ENCODE results near the gene RNF115.

The RNF115 gene

DNA sequence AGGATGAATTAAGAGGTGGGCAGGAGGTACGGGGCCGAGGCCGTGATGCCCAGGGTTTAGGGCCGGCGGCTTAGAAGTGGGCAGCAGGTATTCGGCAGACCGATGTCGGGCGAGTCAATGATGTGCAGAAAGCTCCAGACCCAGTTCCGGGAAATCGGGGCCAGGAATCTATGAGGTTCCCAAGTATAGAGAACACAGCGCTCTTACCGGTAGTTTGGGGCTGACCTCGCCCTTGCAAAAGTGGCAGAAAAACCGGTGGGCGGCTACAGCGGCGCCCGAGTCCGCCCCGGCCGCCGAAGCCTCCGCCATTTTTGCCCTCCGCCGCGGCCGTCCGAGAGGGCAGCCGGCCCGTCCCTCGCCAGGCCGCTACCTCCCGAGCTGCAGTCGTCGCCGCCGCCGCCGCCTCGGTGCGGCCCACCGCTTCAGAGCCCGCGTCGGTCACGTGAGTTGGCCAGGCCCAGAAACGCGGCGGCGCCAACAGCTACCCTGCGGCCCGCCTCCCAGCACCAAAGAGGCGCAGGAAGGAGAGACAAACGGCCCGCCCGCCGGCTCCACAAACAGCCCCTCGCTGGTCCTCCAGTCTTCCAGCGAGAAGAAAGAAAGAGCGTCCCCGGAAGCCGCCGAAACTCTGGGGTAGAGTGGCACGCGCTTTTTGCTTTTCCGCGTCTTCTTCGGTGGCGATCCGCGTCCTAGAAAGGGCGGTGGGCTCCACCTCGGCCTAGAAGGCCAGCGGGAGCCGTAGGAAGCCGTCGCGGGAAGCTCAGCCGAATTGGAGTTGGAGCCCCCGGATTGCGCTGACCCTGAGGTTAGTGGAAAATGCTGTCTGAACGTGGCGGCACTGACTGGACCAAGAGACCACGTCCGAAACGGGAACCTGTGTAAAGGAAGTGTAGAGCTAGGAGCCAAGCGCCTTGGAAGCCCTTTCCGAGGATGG lies at the start of gene RNF115, which contains the start of gene POLR3C:
Gene RNF115, minus strand, starts transcription at position 531 of the 934 bp plus-strand sequence. Its CDS starts 222 bp downstream, at position 309.
Gene POLR3C, plus strand, starts transcription at position 636 of the 934 bp plus-strand sequence. CDS start 1,577 bp downstream, outside the sequence.
- no peaks in the 10 kb centered on the region for H3K27me3 Mint-ChIP-seq
- CTCF ChIA-PET = interaction anchor here (6.3 kb wide), 1 partner anchor 22 kb away, joined by 59 read pairs; the partner anchor contains the start of gene NUDT17
- peaks cover 40% of the 10 kb centered on the region for H3K4me1 Mint-ChIP-seq
- peak within 1 kb of the TSS; percentile 96 for H3K4me3 Mint-ChIP-seq
- H3K36me3 Mint-ChIP-seq = peaks cover 32% of the 10 kb centered on the region
- peak within 1 kb of the TSS; percentile 96 for H3K27ac Mint-ChIP-seq
- H3K9me3 Mint-ChIP-seq = no peaks in the 10 kb centered on the region
- peak; percentile 94 for DNase-seq

DNA sequence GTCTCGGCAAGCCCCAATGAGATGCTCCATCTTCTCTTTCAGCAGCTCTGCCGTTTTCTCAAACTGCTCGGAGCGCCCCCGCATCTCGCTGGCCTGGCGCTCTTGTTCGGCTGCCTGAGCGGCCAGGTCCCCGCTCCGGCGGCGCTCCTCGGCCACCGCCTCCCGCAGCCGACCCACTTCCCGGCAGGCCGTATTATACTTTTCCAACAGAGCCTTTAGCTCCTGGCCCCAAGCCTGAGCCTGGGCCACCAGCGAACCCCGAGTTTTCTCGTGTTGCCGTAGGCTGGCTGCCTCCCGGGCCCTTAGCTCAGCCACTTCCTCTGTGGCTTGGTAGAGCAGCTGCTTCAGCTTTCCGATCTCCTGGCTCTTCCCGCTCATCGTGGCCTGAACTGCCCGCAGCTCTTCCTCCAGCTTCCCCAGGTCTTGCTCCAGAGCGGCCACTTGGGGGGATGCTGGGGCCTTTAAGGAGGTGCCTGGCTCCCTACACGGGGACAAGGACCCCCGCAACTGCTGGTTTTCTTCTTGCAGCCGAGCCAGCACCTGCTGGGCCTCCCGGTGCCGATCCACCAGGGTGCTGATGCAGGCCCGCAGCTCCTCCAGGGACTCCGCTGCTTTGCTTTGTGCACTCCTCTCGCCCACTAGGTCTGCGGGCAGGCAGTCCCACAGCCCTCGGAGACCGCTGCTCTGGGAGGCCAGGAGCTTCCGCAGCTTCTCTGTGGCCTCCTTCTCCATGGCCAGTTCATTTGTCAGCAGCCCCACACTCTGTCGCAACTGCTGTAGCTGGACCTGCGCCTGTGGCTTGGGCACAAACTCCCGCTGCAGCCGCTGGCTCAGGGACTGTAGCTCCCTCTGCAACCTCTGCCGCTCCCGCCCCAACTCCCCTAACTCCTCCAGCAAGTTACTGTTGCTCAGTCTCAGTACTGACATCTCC lies 48.4 kb upstream of the RNF115 start:
- Mint-ChIP-seq H3K9me3 (no peaks in the 10 kb centered on the region), H3K27me3 (peaks cover 81% of the 10 kb centered on the region), H3K4me3 (peak overlapping the region; percentile 62), H3K36me3 (no peaks in the 10 kb centered on the region), H3K27ac (no peak overlapping the region), H3K4me1 (peaks cover 16% of the 10 kb centered on the region)
- CTCF ChIA-PET = interaction anchor here (0.8 to 4.1 kb wide), 9 partner anchors 8 to 55 kb away, joined by 3 to 31 read pairs (median 6); partner anchors contain the start of genes NUDT17, PIAS3 and RBM8A
- peak; percentile 59 for DNase-seq

DNA sequence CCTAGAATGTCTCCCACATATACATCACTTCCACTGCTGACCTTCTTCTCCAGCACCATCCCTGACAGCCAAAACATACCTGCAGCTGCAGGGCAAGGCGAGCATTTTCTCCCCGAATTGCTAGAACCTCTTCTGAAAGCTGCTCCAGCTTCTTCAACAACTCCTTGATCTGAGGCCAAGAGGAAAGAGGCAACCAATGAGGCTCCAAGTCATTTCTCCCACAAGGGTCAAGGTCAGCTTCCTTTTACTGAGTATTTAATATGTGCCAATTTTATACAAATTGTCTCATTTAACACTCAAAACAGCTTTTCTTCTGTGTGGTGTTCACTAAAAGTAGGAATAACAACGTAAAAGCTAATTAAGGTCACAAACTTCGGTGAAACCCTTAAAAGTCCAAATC lies 44.3 kb upstream of the RNF115 start:
- Mint-ChIP-seq H3K27ac (no peak overlapping the region), H3K36me3 (no peaks in the 10 kb centered on the region), H3K4me1 (peaks cover 21% of the 10 kb centered on the region), H3K27me3 (peaks cover 79% of the 10 kb centered on the region), H3K4me3 (no peak overlapping the region), H3K9me3 (no peaks in the 10 kb centered on the region)
- CTCF ChIA-PET = interaction anchor here (0.9 to 1.7 kb wide), 3 partner anchors 19 to 23 kb away, joined by 3 to 7 read pairs (median 4); partner anchors contain the start of gene NUDT17
- no peak for DNase-seq

DNA sequence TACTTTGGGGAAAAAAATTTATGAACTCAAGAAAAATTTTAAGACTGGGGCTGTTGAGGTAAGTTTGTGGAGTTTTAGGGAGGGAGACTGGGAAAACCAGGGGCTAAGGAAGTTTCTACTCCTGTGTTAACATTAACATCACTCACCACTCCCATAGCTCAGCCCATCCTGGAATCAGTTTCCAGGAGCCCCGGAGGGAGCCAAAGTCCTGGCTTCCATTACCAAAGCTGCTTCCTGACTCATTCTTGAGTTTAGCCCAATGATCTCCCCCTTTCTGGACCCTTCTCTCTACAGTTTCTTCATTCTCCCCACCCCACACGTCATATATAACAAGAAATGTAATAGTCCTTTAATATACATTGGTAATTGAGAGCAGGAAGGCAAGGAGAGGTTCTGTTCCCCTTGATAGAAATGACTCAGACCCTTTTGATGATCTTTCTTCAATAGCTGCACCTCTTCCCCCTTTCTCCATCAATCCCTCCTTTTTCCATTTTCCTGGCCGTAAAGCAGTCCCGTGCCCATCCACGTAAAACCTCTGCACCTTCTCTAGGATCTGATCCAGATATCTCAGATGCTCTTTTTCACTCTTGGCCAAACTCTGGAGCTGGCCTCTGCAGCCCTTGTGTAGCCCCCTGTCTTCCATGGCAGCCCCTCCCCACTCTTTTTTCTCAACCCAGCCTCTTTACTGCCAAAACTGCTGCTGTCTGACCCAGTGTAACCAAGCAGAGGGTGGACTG lies 39.6 kb upstream of the RNF115 start:
- H3K4me1 Mint-ChIP-seq = peaks cover 13% of the 10 kb centered on the region
- no peak for DNase-seq
- CTCF ChIA-PET = interaction anchor here (0.8 to 1.9 kb wide), 2 partner anchors 17 to 18 kb away, joined by 4 to 5 read pairs; partner anchors contain the start of gene NUDT17
- H3K27me3 Mint-ChIP-seq = peaks cover 59% of the 10 kb centered on the region
- H3K9me3 Mint-ChIP-seq = no peaks in the 10 kb centered on the region
- no peak overlapping the region for H3K27ac Mint-ChIP-seq
- no peak overlapping the region for H3K4me3 Mint-ChIP-seq
- no peaks in the 10 kb centered on the region for H3K36me3 Mint-ChIP-seq

DNA sequence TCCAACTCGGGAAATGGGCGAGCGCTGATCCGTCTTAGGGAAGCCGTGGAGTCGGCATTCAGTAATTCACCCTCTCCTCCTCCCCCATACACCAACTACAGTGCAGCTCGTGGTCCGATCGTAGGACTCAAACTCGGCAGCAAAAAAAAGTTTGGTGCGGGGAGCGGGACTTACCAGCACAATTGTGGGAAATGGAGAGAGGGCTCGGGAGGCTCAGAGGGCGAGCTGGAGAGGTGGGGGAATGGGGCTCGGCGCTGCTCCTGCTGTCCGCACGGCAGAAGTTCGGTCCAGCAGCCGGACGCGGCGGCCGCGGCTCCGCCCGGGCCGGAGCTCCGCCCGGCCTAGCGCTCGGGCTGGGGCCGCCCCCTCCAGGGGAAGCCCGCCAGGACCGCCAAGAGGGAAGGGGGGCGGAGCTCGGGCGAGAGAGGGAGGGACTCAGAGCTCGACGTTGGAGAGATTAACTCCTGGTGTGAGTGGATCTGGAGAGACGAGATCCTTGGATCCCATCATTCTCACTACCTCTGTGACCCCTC lies 35.7 kb upstream of the RNF115 start:
- H3K4me3 Mint-ChIP-seq = peak overlapping the region; percentile 89
- H3K36me3 Mint-ChIP-seq = peaks cover 8% of the 10 kb centered on the region
- no peaks in the 10 kb centered on the region for H3K9me3 Mint-ChIP-seq
- H3K4me1 Mint-ChIP-seq = peaks cover 26% of the 10 kb centered on the region
- H3K27ac Mint-ChIP-seq = peak overlapping the region; percentile 82
- H3K27me3 Mint-ChIP-seq = peaks cover 28% of the 10 kb centered on the region
- CTCF ChIA-PET = interaction anchor here (0.8 to 7.7 kb wide), 11 partner anchors 10 to 153 kb away, joined by 3 to 121 read pairs (median 8); partner anchors contain the start of genes ANKRD34A, ANKRD35, ITGA10 and NUDT17
- DNase-seq = peak; percentile 86

DNA sequence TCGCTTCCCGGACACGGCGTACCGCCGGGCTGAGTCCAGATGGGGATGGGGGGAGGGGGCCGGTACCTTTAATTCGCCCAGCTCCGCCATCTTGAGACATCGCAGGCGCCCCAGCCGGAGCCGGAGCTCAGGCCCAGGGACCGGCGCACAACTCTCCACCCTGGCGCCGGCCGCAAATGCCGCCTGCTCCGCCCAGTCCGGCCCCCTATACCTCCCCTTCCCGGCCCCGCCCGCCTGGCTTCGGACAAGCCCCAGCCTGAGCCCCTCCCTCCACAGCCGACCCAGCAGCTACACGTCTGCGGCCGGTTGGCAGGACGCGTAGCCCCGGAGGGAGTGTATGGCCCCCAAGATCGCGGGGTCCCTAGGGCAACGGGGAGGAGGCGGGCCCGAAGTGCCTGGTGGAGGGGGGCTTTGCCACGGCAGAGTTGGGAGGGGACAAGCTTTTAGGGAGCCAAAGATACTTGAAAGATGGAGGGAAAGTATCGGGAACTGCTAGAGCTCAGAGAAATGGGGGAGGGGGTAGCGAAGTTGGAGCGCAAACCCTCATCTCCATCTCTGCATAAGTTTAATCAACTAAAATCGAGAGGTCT lies 35.1 kb upstream of the RNF115 start, which contains the start of gene PIAS3:
Gene PIAS3, minus strand, starts transcription at position 181 of the 590 bp plus-strand sequence. Its CDS starts 91 bp downstream, at position 90.
- H3K36me3 Mint-ChIP-seq = peaks cover 10% of the 10 kb centered on the region

DNA sequence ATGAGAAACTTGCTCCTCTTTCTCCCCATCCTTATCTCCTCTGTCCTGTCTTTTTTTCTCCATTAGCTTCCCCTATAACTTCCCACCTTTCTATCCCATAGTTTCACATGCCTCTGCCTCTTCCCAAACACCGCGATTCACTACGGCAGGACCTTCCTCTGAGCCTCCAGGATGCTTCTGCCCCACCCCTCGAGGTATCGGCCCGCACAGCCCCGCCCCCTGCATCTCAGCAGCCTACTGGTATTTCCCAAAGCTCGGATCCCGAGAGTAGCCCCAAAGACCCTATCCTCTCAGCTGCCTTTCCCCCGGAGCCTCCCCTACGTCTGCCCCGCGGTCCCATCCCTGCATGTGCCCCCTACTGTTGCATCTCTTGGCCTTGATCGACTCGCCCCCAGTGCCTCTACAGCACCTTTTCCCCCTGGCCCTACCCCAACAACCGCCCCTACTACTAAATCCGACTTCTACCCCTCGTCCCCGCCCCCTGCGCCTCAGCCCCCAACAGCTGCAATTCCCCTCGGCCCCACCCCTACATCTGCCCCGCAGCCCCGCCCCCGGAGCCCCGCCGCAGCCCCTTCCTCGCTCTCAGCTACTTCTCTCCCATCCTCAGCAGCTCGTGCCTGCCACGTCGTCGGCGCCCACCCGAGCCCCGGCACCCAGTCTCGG lies 34.5 kb upstream of the RNF115 start:
- Mint-ChIP-seq H3K4me3 (peak overlapping the region; percentile 89), H3K27ac (peak overlapping the region; percentile 82), H3K4me1 (peaks cover 21% of the 10 kb centered on the region), H3K36me3 (peaks cover 14% of the 10 kb centered on the region), H3K9me3 (no peaks in the 10 kb centered on the region), H3K27me3 (peaks cover 16% of the 10 kb centered on the region)
- CTCF ChIA-PET = interaction anchor here (0.8 to 7.7 kb wide), 11 partner anchors 9 to 154 kb away, joined by 3 to 121 read pairs (median 8); partner anchors contain the start of genes ANKRD34A, ANKRD35, ITGA10 and NUDT17
- peak; percentile 71 for DNase-seq

More for the DNA sequence above, 35.1 kb upstream of the RNF115 start, which contains the start of gene PIAS3:
- H3K9me3 Mint-ChIP-seq = no peaks in the 10 kb centered on the region
- peak; percentile 91 for DNase-seq
- CTCF ChIA-PET = interaction anchor here (0.8 to 7.7 kb wide), 12 partner anchors 10 to 153 kb away, joined by 3 to 121 read pairs (median 6); partner anchors contain the start of genes ANKRD34A, ANKRD35, ITGA10 and NUDT17
- H3K4me1 Mint-ChIP-seq = peaks cover 21% of the 10 kb centered on the region
- peak within 1 kb of the TSS; percentile 82 for H3K27ac Mint-ChIP-seq
- peaks cover 22% of the 10 kb centered on the region for H3K27me3 Mint-ChIP-seq
- H3K4me3 Mint-ChIP-seq = peak within 1 kb of the TSS; percentile 89

DNA sequence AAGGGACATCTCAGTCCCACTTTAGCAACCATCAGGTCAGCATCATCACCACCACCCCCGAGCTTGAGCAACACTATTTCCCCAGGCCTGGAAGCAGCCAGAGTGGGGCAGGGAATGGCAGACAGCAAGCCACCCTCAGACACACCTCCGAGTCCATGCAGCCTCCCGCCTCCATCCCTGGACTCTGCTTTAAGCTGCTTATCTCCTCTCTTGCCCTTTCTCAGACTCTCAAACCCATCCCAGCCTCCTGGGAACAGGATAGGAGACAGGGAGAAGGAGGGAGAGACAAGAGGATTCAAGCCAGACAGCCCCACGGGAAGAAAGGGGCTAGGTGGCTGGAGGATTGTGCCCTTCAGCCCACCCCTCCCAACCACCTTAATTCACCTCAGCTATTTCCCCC lies 33.3 kb upstream of the RNF115 start:
- peak overlapping the region; percentile 47 for H3K4me3 Mint-ChIP-seq
- CTCF ChIA-PET = interaction anchor here (0.6 to 7.7 kb wide), 8 partner anchors 8 to 155 kb away, joined by 3 to 121 read pairs (median 4); partner anchors contain the start of genes NUDT17 and RBM8A
- no peak for DNase-seq

DNA sequence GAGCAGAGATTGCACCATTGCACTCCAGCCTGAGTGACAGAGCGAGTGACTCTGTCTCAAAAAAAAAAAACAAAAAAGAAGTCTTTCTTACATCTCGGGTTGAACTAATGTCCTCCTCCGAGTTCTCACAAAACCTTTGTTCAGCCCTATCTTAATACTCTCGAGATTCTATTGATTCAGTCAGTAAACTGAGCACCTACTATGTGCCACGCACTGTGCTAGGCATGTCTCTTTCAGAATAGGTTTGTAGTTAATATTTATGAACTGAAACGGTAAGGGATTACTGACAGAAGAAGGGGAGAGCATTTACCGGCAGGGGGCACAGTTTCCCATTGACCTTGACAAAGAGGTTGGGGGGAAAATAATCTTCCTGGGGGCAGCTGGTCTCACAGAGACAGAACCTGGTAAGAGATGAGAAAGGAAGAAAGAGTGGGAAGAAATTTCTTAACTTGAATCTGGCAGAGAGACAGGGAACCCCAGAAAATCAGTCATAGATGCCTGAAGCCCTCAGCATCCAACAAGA lies 31.6 kb upstream of the RNF115 start:
- H3K9me3 Mint-ChIP-seq = no peaks in the 10 kb centered on the region
- peaks cover 24% of the 10 kb centered on the region for H3K36me3 Mint-ChIP-seq
- no peaks in the 10 kb centered on the region for H3K27me3 Mint-ChIP-seq
- H3K27ac Mint-ChIP-seq = no peak overlapping the region
- DNase-seq = no peak
- H3K4me1 Mint-ChIP-seq = peaks cover 21% of the 10 kb centered on the region
- CTCF ChIA-PET = interaction anchor here (0.7 to 7.7 kb wide), 2 partner anchors 10 to 17 kb away, joined by 4 to 121 read pairs; partner anchors contain the start of gene NUDT17
- H3K4me3 Mint-ChIP-seq = no peak overlapping the region

More for the DNA sequence above, 33.3 kb upstream of the RNF115 start:
- H3K27me3 Mint-ChIP-seq = peaks cover 5% of the 10 kb centered on the region
- no peak overlapping the region for H3K27ac Mint-ChIP-seq
- peaks cover 21% of the 10 kb centered on the region for H3K4me1 Mint-ChIP-seq
- no peaks in the 10 kb centered on the region for H3K9me3 Mint-ChIP-seq
- peaks cover 16% of the 10 kb centered on the region for H3K36me3 Mint-ChIP-seq

DNA sequence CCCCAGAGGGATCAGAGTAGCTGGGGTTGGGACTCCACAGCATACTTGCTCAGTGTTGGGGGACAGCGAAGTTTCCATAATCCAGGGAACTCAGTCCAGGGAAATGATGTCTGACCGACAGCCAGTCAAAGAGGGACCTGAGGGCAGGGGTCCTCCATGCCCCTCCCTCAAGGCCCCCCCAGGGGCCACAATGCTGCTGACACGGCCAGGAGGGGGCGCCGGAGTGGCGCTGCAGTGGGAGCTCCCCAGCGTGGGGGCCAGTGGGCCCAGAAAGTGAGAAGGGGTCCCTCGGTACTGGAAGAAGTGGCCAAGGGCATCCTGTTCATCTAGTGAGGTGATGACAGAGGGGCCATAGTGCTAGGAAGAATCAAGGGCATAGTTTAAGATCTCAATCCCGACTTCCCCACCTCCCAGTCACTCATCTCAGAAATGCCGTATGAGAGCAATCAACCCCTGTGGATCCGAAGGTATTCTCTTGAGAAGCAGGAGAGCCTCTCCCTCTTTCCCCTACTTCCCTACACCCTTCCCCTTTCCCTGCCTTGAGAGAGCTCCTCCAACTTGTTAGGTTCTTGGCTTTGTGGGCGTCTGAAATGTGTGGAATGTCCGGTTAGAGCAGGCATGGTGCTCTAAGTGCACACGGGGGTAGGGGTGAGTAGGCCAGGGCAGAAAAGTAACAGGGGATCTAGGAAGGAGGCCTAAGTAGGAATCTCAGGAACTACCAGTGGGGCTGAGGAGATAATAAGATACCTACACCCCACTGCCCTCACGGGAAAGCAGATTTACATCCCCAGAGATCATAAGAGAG lies 25.7 kb upstream of the RNF115 start:
- no peak for DNase-seq
- Mint-ChIP-seq H3K36me3 (peaks cover 16% of the 10 kb centered on the region), H3K4me3 (no peak overlapping the region), H3K27me3 (no peaks in the 10 kb centered on the region), H3K27ac (no peak overlapping the region), H3K4me1 (peaks cover 12% of the 10 kb centered on the region), H3K9me3 (no peaks in the 10 kb centered on the region)
- CTCF ChIA-PET = interaction anchor here (0.6 to 9.5 kb wide), 12 partner anchors 9 to 162 kb away, joined by 3 to 112 read pairs (median 5); partner anchors contain the start of genes ANKRD35, ITGA10 and PIAS3

DNA sequence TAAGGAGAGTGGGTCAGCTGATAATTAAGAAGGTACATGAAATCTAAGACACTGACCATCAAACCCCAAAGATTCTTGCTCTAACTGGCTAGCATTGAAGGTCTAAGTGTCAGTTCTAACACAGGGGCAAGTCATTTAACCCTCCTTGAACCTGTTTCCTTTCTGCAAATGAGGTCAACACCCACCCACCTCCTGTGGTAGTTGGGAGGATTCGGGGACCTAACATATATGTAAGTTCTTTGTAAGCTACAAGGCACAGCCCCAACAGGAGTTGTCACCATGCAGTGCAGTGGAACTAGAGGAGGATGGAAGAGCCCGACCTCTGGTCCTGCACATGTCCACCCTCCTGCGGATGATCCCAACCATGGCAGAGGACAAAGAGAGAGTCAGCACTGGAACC lies 23.9 kb upstream of the RNF115 start:
- Mint-ChIP-seq H3K4me1 (peaks cover 12% of the 10 kb centered on the region), H3K27ac (no peak overlapping the region), H3K27me3 (no peaks in the 10 kb centered on the region), H3K36me3 (peaks cover 10% of the 10 kb centered on the region), H3K9me3 (no peaks in the 10 kb centered on the region), H3K4me3 (no peak overlapping the region)
- DNase-seq = no peak
- CTCF ChIA-PET = interaction anchor here (0.9 to 9.5 kb wide), 10 partner anchors 10 to 169 kb away, joined by 3 to 121 read pairs (median 18); partner anchors contain the start of genes ANKRD34A, ITGA10, PIAS3 and POLR3GL
